WTC11 (cell line): Measurements from ENCODE around the gene PLCXD1. TPM values are rescaled to one million over a fixed set of nuclear protein-coding genes. Genes with fewer than 3 reads are reported as not detected.

Experiments
- ATAC-seq: fragments of 200-7000 bp; cut with Tn5 transposase; 2 replicates; pipeline ENCODE4 v1.10.0; 2021; ENCODE audit warnings: mild to moderate bottlenecking, moderate library complexity
- CTCF ChIA-PET: fragments of 300-600 bp; sonication (Branson Sonifier 250); formaldehyde crosslinking; loops from one replicate; lab custom pipeline; 2021; ENCODE audit warnings: antibody characterized with exemption; lab: Charles Lee
- POLR2A ChIA-PET: fragments of 350-600 bp; sonication (Branson Sonifier 250); formaldehyde crosslinking; loops from one replicate; lab custom pipeline; 2021; ENCODE audit warnings: antibody characterized with exemption; lab: Charles Lee
- DNase-seq: peaks from one replicate; pipeline ENCODE4 v3.0.0; 2021; ENCODE audit warnings: low spot score
- H3K27ac Mint-ChIP-seq: 2 replicates; pipeline ENCODE4 v1.8.0; 2021; ENCODE audit warnings: mixed read lengths
- H3K27me3 Mint-ChIP-seq: 2 replicates; pipeline ENCODE4 v1.8.0; 2021; ENCODE audit warnings: low read depth, mild to moderate bottlenecking, moderate library complexity, mixed read lengths
- H3K36me3 Mint-ChIP-seq: 2 replicates; pipeline ENCODE4 v1.8.0; 2021; ENCODE audit warnings: mixed read lengths
- H3K4me1 Mint-ChIP-seq: 2 replicates; pipeline ENCODE4 v1.8.0; 2022; ENCODE audit warnings: mixed read lengths
- H3K4me3 Mint-ChIP-seq: 2 replicates; pipeline ENCODE4 v1.8.0; 2021; ENCODE audit warnings: mild to moderate bottlenecking, moderate library complexity, mixed read lengths
- H3K9me3 Mint-ChIP-seq: 2 replicates; pipeline ENCODE4 v1.8.0; 2021; ENCODE audit warnings: mixed read lengths
- AFF4 ChIP-seq: sonication (generic); formaldehyde crosslinking; IDR thresholded peaks from 2 replicates; pipeline ENCODE4 v1.8.1; 2023; ENCODE audit warnings: mild to moderate bottlenecking, missing genetic modification reagents, borderline replicate concordance
- ATF1 ChIP-seq: sonication (generic); formaldehyde crosslinking; IDR thresholded peaks from 2 replicates; pipeline ENCODE4 v1.8.1; 2023; ENCODE audit warnings: mild to moderate bottlenecking, moderate library complexity, missing genetic modification reagents
- CTCF ChIP-seq: fragments of 200-600 bp; IDR thresholded peaks from 2 replicates; pipeline ENCODE4 v1.8.0; 2022; ENCODE audit warnings: antibody characterized with exemption
- FOXK1 ChIP-seq: sonication (generic); formaldehyde crosslinking; IDR thresholded peaks from 2 replicates; pipeline ENCODE4 v1.8.0; 2022; ENCODE audit warnings: mild to moderate bottlenecking, moderate library complexity, missing genetic modification reagents
- FOXP4 ChIP-seq: sonication (generic); formaldehyde crosslinking; IDR thresholded peaks from 2 replicates; pipeline ENCODE4 v1.8.0; 2022; ENCODE audit warnings: mild to moderate bottlenecking, missing genetic modification reagents
- GRHL2 ChIP-seq: fragments of 250-450 bp; sonication (Bioruptor Pico); IDR thresholded peaks from 2 replicates; pipeline ENCODE4 v1.8.0; 2022; ENCODE audit warnings: mild to moderate bottlenecking, moderate library complexity; ENCODE audit not compliant: insufficient replicate concordance, severe bottlenecking
- GTF2I ChIP-seq: fragments of 250-450 bp; sonication (Bioruptor Pico); conservative IDR thresholded peaks from 2 replicates; pipeline ENCODE4 v1.4.0; 2021; ENCODE audit warnings: mild to moderate bottlenecking
- HMGA2 ChIP-seq: fragments of 250-450 bp; sonication (Bioruptor Pico); IDR thresholded peaks from 2 replicates; pipeline ENCODE4 v1.4.0; 2021; ENCODE audit warnings: mild to moderate bottlenecking, moderate library complexity
- MLX ChIP-seq: sonication (generic); formaldehyde crosslinking; IDR thresholded peaks from 2 replicates; pipeline ENCODE4 v1.8.1; 2023; ENCODE audit warnings: mild to moderate bottlenecking, missing genetic modification reagents, moderate library complexity
- NFATC4 ChIP-seq: fragments of 250-450 bp; sonication (Bioruptor Pico); IDR thresholded peaks from 2 replicates; pipeline ENCODE4 v1.9.0; 2021; ENCODE audit warnings: mild to moderate bottlenecking
- NFYB ChIP-seq: sonication (generic); formaldehyde crosslinking; conservative IDR thresholded peaks from 2 replicates; pipeline ENCODE4 v1.8.0; 2022; ENCODE audit warnings: low read depth, missing genetic modification reagents
- NR3C1 ChIP-seq: sonication (generic); formaldehyde crosslinking; conservative IDR thresholded peaks from 2 replicates; pipeline ENCODE4 v1.8.1; 2023; ENCODE audit warnings: low read depth, mild to moderate bottlenecking, missing genetic modification reagents
- OVOL2 ChIP-seq: fragments of 250-450 bp; sonication (Bioruptor Pico); IDR thresholded peaks from 2 replicates; pipeline ENCODE4 v1.9.0; 2021; ENCODE audit warnings: mild to moderate bottlenecking, borderline replicate concordance
- PRRX2 ChIP-seq: fragments of 250-450 bp; sonication (Bioruptor Pico); IDR thresholded peaks from 2 replicates; pipeline ENCODE4 v1.8.0; 2021; ENCODE audit warnings: mild to moderate bottlenecking
- TEAD4 ChIP-seq: sonication (generic); formaldehyde crosslinking; IDR thresholded peaks from 2 replicates; pipeline ENCODE4 v1.8.0; 2022; ENCODE audit warnings: mild to moderate bottlenecking, missing genetic modification reagents
- TP53 ChIP-seq: sonication (generic); formaldehyde crosslinking; IDR thresholded peaks from 2 replicates; pipeline ENCODE4 v1.8.1; 2023; ENCODE audit warnings: mild to moderate bottlenecking, missing genetic modification reagents
- USF1 ChIP-seq: sonication (generic); formaldehyde crosslinking; IDR thresholded peaks from 2 replicates; pipeline ENCODE4 v1.8.0; 2022; ENCODE audit warnings: mild to moderate bottlenecking, missing genetic modification reagents
- ZBTB43 ChIP-seq: sonication (generic); formaldehyde crosslinking; IDR thresholded peaks from 2 replicates; pipeline ENCODE4 v1.8.1; 2023; ENCODE audit warnings: mild to moderate bottlenecking, missing genetic modification reagents
- ZNF281 ChIP-seq: sonication (generic); formaldehyde crosslinking; IDR thresholded peaks from 2 replicates; pipeline ENCODE4 v1.8.0; 2023; ENCODE audit warnings: mild to moderate bottlenecking, missing genetic modification reagents
- total RNA-seq: library from RNA; stranded (reverse); gene quantifications from 3 replicates; pipeline ENCODE4 v1.2.3, GENCODE V29; 2021

Gene PLCXD1
- total RNA-seq, 1 experiment from 2014 or later, result 131 TPM

GRCh38 chrX:337331-337831 lies 56.2 kb downstream of the PLCXD1 start:
- no peaks in the 10 kb centered on the region for H3K27me3 Mint-ChIP-seq
- no peak overlapping the region for H3K4me3 Mint-ChIP-seq

GRCh38 chrX:338281-338835 lies 57.2 kb downstream of the PLCXD1 start:
- Mint-ChIP-seq H3K4me1 (peaks cover 2% of the 10 kb centered on the region; the same call in 1 of the 2 replicates), H3K9me3 (no peaks in the 10 kb centered on the region)
- no peak for TF ChIP-seq NFATC4
- no peak for TF ChIP-seq GRHL2
- no peak for TF ChIP-seq FOXP4 (CRISPR knock-in tag)
- no peak for TF ChIP-seq ZNF281 (CRISPR knock-in tag)
- TF ChIP-seq ATF1, result no peak
- TF ChIP-seq HMGA2 (CRISPR knock-in tag), result no peak
- no peak for TF ChIP-seq NFYB (CRISPR knock-in tag)
- TF ChIP-seq USF1 (CRISPR knock-in tag), result no peak
- no peak for TF ChIP-seq PRRX2 (CRISPR knock-in tag)
- TF ChIP-seq NR3C1, result no peak
- TF ChIP-seq CTCF, result no peak
- no peak for TF ChIP-seq ZBTB43 (CRISPR knock-in tag)
- no peak for TF ChIP-seq OVOL2 (CRISPR knock-in tag)

More at GRCh38 chrX:337331-337831, 56.2 kb downstream of the PLCXD1 start:
- TF ChIP-seq AFF4 (CRISPR knock-in tag) (no peak), TP53 (CRISPR knock-in tag) (no peak), GTF2I (CRISPR knock-in tag) (no peak), FOXK1 (CRISPR knock-in tag) (no peak), MLX (CRISPR knock-in tag) (no peak), TEAD4 (CRISPR knock-in tag) (no peak)
- ATAC-seq (no peak), DNase-seq (no peak)
- H3K36me3 Mint-ChIP-seq, result peaks cover 38% of the 10 kb centered on the region
- H3K4me1 Mint-ChIP-seq, result peaks cover 2% of the 10 kb centered on the region; the same call in 1 of the 2 replicates
- no peak overlapping the region for H3K27ac Mint-ChIP-seq
- no peaks in the 10 kb centered on the region for H3K9me3 Mint-ChIP-seq
- CTCF ChIA-PET, result no interaction called here
- POLR2A ChIA-PET, result no interaction called here

More at GRCh38 chrX:338281-338835, 57.2 kb downstream of the PLCXD1 start:
- no peak for DNase-seq
- no peak overlapping the region for H3K27ac Mint-ChIP-seq
- ChIA-PET POLR2A (no interaction called here), CTCF (no interaction called here)
- H3K36me3 Mint-ChIP-seq, result peaks cover 38% of the 10 kb centered on the region
- no peak overlapping the region for H3K4me3 Mint-ChIP-seq
- H3K27me3 Mint-ChIP-seq, result no peaks in the 10 kb centered on the region
- ATAC-seq, result no peak
